ENCODE results near the gene GULP1.

GRCh38 chr2:188620916-188621315 is 329.2 kb downstream of the GULP1 start:
- TF ChIP-seq CTCF (IDR thresholded peaks at IDR 0.05) (no peak), POLR2A (IDR thresholded peaks at IDR 0.05) (no peak)

All from uterus (tissue), 2 donors.